Measurements from ENCODE around the gene TIAL1.

DNA sequence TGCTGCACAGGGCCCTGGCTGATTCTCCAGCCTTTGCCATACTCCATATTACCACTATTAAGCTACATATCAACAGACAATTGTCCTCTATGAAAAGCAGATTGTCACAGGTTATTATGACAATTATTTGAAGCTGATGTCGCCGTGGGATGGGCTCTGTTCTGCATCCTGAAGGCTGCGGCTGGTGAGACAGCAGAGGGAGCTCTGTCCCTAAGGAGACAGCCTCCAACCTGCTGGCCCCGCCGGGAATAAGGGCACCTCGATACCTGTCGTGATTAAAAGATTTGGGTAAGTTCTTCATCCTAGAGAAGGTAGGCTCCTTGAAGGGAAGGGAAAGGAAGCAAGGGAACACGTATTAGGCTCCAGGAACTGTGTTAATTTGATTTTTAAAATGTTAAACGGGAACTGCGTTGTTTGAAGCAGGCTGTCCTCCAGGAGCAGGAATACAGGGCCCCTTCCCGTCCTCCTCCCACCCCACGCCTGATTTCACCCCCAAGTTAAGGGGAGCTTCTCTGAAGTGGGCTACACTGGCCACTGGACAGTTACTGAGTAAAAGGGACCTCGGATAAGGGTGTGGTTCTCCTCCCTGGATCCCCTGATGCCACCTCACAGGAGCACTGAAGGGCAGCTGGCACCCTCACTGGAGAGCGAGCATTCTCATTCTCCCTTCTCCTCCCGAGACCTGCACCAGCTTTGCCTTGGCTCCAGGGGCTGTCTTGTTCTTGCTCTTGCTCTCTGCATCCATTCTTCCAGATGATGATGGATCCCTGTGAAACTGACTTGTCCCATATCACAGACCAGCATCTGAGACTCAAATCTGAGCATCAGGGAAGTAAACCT is 11.8 kb upstream of the TIAL1 start:
- TF ChIP-seq EZH2 (IDR thresholded peaks at IDR 0.05; ENCODE audit: low read length, unreplicated experiment) = no peak
- TF ChIP-seq, protein P1, sequence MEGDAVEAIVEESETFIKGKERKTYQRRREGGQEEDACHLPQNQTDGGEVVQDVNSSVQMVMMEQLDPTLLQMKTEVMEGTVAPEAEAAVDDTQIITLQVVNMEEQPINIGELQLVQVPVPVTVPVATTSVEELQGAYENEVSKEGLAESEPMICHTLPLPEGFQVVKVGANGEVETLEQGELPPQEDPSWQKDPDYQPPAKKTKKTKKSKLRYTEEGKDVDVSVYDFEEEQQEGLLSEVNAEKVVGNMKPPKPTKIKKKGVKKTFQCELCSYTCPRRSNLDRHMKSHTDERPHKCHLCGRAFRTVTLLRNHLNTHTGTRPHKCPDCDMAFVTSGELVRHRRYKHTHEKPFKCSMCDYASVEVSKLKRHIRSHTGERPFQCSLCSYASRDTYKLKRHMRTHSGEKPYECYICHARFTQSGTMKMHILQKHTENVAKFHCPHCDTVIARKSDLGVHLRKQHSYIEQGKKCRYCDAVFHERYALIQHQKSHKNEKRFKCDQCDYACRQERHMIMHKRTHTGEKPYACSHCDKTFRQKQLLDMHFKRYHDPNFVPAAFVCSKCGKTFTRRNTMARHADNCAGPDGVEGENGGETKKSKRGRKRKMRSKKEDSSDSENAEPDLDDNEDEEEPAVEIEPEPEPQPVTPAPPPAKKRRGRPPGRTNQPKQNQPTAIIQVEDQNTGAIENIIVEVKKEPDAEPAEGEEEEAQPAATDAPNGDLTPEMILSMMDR (conservative IDR thresholded peaks at IDR 0.05; ENCODE audit: low read depth, low read length) = peak; percentile 90
- no peak for TF ChIP-seq EZH2phosphoT487 (IDR thresholded peaks at IDR 0.05; ENCODE audit: borderline replicate concordance, low read length)
